Brain pericyte (primary cell): ENCODE data around the gene XIRP1.

Source experiments
- DNase-seq: peaks from one replicate; pipeline ENCODE4 v3.0.0-alpha.2; 2012; ENCODE audit warnings: low read depth, low spot score

The XIRP1 gene

GRCh38 chr3:39144748-39145380 lies 47.5 kb downstream of the XIRP1 start:
- DNase-seq, result no peak

GRCh38 chr3:39144095-39144747 lies 48.2 kb downstream of the XIRP1 start:
- no peak for DNase-seq

- no peak for DNase-seq
Observed at GRCh38 chr3:39143051-39143885, 49.1 kb downstream of the XIRP1 start.

GRCh38 chr3:39142067-39142466 lies 50.3 kb downstream of the XIRP1 start:
- DNase-seq, result no peak

- DNase-seq, result no peak
Observed at GRCh38 chr3:39141171-39141995, 51.0 kb downstream of the XIRP1 start.

- DNase-seq, result no peak
Observed at GRCh38 chr3:39140341-39140971, 51.9 kb downstream of the XIRP1 start.

GRCh38 chr3:39139442-39139841 lies 53.0 kb downstream of the XIRP1 start:
- DNase-seq, result no peak

GRCh38 chr3:39138804-39139415 lies 53.5 kb downstream of the XIRP1 start:
- DNase-seq, result no peak

GRCh38 chr3:39137991-39138803 lies 54.2 kb downstream of the XIRP1 start:
- no peak for DNase-seq

- DNase-seq, result no peak
Observed at GRCh38 chr3:39137435-39137936, 54.9 kb downstream of the XIRP1 start.

- no peak for DNase-seq
Observed at GRCh38 chr3:39136533-39137434, 55.6 kb downstream of the XIRP1 start.

- DNase-seq, result no peak
Observed at GRCh38 chr3:39135170-39135805, 57.1 kb downstream of the XIRP1 start.

GRCh38 chr3:39134305-39134704 lies 58.1 kb downstream of the XIRP1 start:
- DNase-seq, result no peak

- DNase-seq, result no peak
Observed at GRCh38 chr3:39133822-39134221, 58.6 kb downstream of the XIRP1 start.
